ENCODE measurements around the gene GLYR1.

Gene GLYR1

DNA sequence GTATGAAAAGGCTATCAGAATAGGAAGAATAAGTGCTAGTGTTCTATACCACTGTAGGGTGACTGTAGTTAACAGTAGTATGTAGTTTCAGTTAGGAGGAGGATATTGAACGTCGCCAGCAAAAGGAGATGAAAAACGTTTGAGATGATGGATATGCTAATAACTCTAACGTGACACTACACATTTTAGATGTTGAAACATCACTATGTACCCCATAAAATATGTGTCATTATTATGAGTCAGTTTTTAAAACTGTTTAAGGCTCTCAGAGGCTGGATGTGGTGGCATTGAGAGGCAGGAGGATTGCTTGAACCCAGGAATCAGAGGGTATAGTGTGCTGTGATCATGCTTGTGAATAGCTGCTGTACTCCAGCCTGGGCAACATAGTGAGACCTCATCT is 32.0 kb upstream of the GLYR1 start:
- DNase-seq = no peak

DNA sequence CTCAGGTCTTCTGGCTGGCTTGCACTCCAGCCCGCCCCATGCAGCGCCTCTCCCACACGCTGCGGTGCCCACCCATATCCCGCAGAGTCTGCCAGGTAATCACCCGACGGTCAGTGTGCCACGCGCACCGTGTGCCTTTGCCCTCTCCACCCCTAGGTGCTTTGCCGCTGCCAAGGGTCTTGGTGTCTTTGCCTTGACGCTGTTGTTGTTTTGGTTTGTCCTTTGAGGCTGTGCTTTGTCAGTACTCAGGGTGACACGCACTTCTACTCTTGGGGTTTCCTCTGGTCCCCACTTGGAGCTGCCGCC is 30.2 kb upstream of the GLYR1 start:
- DNase-seq = no peak

DNA sequence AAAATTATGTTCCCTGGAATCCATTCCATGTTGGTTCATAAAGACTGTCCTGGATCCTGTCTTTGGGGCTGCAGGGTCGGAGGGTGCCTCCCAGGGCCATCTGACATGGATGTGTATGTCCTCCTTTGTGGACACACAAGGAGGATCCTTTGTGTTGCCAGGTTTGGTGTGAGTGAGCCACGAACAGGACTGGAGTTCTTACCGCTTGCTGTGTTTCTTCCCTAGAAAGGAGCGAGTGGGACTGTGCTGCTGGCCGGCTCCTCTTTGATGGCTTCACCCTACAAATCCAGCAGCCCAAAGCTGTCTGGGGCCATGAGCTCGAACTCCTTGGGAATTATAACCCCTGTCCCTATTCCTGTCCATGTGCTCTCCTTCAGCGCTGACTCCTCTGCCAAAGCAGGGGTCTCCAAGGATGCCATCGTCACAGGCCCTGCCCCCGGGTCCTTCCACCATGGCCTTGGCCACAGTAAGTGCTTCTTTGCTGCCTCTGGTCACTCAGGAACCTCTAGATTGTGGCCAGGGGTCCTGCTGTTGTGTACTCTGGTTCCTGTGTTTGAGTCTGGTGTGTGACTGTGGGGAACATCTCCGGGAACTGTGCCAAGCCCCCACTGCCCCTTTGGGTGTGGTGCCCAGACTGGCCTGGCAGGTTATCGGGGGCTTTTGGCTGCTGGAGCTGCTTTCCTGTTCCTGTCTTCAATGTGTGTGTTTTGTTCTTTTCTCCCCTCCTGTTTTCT is 29.7 kb upstream of the GLYR1 start:
- no peak for DNase-seq

DNA sequence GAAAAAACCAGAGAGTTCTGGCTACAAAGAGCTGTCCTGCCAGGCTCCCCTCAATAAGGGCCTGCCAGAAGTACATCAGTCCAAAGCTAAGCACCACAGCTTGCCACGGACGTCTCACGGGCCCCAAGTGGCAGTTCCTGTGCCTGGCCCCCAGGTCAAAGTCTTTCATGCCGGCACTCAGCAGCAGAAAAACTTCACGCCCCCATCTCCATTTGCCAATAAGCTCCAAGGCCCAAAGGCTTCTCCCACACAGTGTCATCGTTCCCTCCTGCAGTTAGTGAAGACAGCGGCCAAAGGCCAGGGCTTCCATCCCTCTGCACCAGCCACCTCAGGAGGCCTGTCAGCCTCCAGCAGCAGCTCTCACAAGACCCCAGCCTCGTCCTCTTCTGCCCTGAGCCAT is 27.6 kb upstream of the GLYR1 start:
- DNase-seq = no peak

DNA sequence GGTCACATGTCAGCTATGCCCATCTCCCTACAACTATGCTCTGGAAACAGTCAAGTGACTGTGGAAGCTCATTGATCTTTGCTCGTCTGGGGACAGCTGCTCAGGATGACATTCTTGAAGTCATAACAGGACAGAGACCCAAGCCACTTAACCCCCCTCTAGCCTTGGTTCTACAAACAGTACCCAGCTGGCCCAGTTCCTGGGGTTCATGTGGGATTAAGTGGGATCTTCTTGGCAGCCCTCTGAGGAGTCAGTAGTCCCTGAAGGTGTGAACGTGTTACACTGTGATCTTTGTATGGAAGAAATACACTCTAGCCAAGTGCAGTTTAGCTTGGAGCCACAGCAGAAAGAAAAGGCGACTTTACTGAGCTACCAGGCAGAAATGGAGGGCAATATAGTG is 26.0 kb upstream of the GLYR1 start:
- DNase-seq = no peak

DNA sequence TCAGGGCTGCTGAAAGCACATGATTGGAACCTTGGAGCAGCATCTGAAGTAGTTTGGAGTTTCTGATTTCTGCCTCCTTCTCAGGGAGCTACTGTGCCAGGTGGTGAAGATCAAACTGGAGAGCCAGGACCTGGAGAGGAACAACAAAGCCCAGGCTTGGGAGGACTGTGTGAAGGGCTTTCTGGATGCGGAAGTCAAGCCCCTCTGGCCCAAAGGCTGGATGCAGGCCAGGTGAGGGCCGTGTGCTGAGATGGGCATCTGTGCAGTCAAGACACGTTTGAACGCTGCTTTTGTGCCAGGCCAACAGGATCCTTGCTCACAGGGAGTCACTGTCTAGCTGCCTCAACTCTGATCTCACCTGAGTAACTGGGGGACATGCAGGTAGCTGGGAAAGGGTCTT is 24.0 kb upstream of the GLYR1 start:
- DNase-seq = no peak

DNA sequence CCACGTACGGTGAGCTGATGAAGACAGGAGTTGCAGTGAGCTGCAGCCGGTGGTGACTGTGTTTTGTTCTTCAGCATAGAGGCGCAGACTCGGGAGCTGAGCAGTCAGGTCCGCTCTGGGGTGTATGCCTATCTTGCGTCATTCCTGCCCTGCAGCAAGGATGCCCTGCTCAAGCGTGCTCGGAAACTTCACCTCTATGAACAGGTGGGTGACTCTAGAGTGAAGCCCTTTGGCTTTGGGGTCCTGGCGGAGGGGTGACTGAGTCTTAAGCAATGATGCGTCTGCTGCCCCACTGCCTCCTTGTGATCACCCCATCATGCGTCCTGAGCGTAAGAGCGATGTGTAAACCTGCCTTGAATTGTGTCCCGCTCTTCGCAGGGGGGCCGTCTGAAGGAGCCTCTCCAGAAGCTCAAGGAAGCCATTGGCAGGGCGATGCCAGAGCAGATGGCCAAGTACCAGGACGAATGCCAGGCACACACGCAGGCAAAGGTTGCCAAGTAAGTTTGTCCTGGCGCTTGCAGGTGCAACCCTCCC is 23.1 kb upstream of the GLYR1 start:
- no peak for DNase-seq

DNA sequence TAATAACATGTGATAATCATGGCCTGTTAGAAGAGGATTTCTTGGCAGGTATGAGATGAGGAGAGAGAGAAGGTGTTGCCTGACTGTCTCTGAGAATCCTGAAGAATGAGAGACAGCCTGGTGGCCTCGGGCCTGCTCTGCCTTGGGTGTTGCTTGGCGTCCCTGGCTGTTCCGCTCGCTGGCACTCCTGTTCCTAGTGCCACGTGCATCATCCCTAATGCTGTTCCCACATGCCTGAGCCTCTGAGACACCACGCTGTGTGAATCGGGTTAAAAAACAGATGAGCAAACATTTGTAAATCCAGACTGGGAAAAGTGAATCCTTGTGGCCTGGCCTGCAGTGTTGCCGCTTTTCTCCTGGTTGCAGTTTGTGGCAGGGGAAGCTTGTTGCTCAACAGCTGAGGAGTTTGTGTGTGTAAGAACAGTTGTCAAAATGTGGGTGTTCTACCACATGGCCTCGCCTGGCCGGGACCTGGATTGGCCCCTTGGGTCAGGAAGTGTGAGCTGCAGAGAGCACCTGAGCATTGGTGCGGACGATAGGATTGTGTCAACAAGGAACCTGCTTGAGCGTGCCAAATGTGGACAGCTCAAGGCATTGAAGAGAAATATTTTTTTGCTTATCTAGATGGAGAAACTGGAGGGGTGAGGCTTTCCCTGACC is 22.2 kb upstream of the GLYR1 start:
- no peak for DNase-seq

DNA sequence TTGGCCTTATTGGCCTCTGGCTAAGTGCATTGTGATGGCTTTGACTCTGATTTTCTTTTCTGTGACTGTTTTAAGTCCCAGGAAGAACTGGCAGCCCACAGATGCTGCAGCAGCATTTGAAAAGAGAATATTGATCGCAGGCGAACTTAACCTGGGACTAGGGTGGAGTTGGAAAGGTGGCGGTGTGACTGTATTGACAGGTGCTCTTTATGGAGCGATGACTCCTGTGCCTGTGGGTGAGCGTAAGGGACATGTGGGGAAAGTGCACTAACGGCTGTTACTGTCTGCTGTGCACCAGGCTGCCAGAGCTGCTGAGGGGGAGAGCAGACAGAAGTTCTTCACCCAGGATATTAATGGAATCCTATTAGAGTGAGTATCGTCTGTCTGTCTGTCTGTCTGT is 21.4 kb upstream of the GLYR1 start:
- no peak for DNase-seq

DNA sequence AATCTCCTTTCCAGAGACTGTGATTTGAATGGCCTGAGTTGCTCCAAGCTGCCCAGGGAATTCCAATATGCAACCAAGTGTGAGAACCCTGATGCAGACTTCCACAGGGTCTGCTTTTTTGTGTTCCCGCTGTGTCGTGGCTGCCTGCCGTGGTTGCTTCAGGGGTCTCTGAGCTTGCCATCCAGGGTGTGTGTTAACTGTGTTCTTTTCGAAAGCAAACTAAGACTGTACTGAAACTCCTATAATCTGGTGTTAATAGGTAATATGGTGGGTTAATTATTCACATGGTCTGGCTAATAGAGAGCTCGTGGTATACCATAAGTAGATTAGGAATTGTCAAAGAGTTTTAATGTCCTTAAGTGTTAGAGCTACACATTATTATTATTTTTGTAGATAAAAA is 20.9 kb upstream of the GLYR1 start:
- no peak for DNase-seq

DNA sequence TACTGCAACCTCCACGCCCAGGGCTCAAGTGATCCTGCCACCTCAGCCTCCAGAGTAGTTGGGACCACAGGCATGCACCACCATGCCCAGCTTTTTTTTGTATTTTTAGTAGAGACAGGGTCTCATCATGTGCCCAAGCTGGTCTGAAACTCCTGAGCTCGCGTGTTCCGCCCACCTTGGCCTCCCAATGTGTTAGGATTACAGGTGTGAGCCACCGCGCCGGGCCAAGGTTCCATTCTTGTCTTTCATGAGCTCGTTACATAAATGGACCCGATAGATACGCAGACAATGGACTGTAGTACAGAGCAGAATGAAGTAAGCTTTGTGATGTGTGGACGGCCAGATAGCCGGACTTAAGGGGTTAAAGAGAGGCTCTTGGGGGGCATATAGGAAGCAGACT is 19.5 kb upstream of the GLYR1 start:
- DNase-seq = no peak

DNA sequence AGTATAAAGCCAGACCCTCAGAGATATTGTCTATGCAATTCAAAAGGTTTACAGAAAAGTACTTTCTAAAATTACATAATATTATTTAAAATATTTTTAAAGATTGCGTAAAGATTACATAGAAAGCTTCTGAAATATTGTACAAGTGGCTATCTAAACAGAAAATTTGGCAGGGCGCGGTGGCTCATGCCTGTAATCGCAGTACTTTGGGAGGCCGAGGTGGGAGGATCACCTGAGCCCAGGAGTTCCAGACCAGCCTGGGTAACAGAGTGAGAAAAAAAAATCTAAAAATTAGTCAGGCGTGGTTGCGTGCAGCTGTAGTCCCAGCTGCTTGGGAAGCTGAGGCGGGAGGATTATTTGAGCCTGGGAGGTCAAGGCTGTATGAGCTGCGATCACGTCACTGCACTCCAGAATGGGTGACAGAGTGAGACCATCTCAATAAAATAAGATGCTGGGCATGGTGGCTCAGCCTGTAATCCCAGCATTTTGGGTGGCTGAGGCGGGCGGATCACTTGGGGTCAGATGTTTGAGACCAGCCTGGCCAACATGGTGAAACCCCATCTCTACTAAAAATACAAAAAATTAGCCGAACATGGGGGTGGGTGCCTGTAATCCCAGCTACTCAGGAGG is 18.3 kb upstream of the GLYR1 start:
- DNase-seq = no peak

DNA sequence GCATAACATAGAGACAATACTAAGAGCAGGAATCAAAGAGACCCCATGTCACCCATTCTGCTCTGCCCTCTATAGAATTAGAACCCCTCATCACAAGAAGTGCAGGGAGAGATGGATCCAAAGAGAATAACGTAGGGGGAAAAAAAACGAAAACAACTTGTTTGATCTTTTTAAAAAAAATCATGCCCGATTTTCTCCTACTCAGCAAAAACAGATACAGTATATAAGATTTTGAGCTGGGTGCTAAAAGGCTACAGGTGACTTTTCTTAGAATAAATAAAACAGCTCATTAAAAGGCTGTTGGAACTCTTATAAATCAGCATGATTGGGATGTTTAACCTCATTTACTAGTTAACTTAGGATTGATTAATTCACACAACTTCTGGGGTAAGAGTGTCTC is 17.6 kb upstream of the GLYR1 start:
- no peak for DNase-seq

DNA sequence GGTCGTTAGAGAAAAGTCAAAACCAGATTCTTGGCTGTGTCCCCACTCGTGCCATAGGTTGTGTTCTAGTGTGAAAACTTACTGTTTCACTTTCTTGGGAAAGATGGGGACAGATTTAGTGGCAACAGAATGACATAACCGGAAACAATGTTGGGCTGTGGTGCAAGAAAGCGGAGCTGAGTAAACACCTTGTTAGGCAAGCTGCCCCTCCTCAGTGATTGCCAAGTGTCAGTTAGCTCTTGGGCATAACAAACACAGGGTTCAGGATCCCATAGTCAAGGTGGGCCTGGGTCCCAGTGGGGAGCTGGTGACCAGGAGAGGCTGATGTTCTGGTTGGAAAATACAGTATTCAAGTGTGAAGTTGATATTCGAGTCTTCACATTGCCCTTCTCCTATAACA is 15.6 kb upstream of the GLYR1 start:
- DNase-seq = no peak

DNA sequence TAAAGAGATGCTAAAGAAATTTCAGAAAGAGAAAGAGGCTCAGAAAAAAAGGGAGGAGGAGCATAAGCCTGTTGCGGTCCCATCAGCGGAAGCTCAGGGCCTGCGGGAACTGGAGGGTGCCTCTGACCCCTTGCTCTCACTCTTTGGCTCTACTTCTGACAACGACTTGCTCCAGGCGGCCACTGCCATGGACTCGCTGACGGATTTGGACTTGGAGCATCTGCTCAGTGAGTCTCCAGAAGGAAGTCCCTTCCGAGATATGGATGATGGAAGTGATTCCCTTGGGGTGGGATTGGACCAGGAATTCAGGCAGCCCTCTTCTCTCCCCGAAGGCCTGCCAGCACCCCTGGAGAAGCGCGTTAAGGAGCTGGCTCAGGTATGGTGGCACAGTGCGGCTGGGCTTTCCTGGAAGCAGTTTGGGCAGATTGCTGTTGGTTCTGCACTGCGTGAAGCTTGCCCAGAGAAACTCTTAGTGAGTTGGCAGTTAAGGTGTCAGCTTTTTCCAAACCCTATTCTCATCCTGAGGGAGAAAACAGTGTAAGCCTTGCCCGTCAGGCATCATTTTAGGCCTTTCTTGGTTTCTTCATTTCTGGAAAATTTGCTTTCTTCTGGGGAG is 13.7 kb upstream of the GLYR1 start:
- no peak for DNase-seq

DNA sequence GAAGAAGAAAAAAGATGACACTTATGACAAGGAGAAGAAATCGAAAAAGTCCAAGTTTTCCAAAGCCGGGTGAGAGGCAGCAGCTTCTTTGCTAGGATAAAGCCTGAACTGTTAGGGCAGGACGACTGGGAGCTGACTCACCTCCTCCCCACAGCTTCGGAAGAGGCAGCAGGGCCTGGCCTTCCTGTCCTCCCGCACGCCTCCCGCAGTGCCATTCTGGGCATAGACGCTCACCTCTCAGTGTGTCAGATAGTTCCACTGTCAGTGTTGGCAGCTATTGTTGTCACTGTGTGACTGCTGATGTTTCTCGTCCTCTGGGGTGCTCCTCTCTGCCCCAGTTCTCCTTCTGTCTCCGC is 12.8 kb upstream of the GLYR1 start:
- DNase-seq = no peak

DNA sequence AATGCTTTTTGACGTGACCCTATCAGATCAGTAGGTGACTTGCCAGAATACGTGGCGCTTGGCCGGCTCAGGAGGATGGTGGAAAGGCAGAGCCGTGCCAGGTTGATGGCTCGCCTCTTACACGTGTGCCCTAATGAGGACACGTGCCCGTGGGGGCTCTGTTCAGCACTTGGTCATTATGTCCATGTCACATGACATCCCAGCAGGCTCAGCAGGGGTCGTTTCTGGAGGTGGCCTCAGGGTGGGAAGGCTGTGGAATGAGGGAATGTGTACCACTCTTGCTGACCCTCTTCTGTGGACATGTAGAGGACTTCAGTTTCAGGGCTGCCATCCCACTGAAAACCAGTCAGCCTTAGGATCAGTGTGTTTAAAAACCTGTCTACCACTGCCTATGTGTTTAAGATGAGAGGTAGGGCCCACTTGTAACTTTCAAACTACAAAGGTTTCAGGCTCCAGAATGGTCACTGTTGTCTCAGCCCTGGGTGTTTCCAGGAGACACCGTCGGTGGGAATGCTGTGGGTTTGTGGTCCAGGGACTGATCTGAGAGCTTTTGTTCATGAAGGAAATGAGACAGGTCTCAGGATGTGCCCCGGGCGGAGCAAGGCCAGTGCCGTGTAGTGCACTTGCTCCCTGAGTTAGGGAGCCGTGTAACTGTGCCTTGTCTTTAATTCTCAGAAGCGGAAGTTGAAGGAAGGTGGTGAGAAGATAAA is 12.3 kb upstream of the GLYR1 start:
- no peak for DNase-seq

DNA sequence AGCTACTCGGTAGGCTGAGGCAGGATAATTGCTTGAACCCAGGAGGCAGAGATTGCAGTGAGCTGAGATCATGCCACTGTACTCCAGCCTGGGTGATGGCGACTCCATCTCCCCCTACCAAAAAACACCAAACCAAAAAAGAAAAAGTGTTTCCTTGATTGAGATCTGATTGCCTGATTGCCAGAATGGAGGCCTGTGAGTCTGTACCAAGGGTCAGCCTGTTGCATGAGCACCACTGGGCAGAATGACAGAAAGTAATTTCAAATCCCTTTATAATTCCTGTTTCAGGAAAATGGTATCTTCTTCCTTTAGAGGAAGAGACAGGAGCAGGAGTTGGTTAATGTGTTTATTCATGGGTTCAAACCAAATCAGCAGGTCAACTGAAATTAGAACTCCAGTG is 8.7 kb upstream of the GLYR1 start:
- no peak for DNase-seq

DNA sequence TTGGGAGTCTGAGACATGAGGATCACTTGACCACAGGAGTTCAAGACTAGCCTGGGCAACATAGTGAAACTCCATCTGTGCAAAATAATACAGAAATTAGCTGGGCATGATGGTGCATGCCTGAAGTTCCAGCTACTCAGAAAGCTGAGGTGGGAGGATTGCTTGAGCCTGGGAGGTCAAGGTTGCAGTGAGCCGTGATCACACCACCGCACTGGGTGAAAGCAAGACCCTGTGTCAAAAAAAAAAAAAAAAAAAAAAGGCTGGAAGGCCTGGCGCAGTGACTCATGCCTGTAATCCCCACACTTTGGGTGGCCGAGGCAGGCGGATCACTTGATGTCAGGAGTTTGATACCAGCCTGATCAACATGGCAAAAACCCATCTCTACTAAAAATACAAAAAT is 8.3 kb upstream of the GLYR1 start:
- DNase-seq = no peak

DNA sequence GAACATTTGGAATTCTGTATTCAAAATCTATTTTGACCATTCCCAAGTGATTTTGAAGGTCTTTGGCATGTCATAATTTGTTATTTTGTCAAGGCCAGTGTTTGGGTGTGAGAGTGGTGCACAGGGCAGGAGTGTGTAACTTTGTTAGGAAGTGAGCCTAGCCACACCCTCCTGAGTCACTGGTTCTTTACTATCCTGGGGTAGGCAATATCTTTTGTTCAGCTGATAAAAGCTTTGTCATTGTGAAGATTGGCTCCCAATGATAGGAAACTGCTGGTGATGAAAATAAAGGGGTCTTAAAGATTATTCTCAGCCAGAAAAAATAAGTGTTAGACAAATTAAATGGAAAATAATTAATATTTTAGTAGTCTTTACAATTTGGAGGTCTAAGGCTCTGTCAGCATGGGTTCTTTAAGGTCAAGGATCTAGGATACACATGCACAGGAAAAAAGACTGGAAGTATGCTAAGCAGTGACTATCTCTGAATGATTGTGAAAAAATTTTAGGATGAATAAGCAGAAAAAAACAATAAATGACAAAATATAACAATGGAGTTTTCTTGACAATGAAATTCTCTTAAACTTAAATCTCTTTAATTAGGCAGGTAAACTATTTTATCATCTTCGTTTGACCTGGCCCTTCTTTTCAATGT is 5.3 kb upstream of the GLYR1 start:
- DNase-seq = peak; percentile 6

DNA sequence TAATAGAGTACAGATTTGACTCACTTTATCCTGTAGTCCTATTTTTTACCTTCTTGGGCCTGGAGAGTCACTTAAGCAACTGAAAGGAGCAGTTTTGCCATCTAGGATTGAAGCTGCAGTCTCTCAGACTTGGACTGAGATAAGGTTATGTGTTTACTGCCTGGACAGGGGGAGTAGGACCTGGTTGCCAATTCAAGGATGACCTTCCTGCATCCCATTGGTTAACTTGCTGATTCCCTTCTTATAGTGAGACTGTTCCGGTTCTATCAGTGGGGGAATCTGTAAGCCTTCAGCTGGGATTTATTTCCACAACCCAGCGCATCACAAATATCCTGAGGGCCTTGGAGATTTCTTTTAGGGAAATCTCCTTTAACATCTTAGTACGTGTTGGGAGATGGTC is 3.1 kb upstream of the GLYR1 start:
- DNase-seq = no peak

DNA sequence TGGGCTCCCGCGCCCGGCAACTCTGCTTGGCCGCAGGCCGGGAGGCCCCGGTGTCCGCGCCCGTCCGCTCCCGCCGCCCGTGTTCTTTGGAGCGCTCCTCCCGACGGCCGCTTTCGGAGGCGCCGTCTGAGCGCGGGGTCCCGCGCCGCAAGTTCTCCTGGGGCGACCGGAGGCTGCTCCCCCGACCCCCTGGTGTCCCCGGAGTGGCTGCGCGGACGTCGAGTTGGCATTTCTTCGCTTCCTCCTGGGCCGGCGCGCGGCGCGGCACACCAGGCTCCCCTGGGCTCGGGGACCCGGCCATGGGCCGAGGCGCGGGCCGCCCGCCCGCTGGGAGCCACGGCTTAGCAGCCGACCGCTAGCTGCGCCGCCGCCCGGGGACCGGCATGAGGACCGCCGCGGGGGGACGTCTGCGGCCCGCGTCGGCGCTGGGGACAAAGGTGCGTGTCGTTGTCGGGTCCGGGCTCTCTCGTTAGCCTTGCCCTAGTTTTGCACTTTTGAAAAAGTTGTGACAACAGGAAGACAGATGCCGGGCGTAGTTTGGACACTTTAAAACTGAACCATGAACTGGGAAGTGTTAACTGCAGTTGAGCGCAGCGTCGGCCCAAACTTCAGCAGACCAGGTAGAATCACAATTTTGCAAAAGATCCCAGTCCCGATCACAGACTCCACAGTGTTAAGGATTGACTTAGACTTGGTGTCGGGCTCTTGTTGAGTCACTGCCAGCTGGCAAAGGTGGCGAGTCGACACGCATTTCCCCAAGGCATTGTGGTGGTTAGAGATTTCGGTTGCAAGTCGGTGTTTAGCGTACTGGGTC is 893 bp upstream of the GLYR1 start:
- peak; percentile 54 for DNase-seq
